Stimulated activated CD8-positive, alpha-beta memory T cell treated with anti-CD3 and anti-CD28 coated beads, Interleukin-2, amount 100 ng/mL, for 48 hours (primary cell): ENCODE measurements around the gene TEX29.

ENCODE experiments used
- DNase-seq, 2 donors: peaks; one replicate each; pipeline ENCODE4 v3.0.0-alpha.2; 2020; ENCODE audit warnings: low read depth in 2 of 2

Gene TEX29

DNA sequence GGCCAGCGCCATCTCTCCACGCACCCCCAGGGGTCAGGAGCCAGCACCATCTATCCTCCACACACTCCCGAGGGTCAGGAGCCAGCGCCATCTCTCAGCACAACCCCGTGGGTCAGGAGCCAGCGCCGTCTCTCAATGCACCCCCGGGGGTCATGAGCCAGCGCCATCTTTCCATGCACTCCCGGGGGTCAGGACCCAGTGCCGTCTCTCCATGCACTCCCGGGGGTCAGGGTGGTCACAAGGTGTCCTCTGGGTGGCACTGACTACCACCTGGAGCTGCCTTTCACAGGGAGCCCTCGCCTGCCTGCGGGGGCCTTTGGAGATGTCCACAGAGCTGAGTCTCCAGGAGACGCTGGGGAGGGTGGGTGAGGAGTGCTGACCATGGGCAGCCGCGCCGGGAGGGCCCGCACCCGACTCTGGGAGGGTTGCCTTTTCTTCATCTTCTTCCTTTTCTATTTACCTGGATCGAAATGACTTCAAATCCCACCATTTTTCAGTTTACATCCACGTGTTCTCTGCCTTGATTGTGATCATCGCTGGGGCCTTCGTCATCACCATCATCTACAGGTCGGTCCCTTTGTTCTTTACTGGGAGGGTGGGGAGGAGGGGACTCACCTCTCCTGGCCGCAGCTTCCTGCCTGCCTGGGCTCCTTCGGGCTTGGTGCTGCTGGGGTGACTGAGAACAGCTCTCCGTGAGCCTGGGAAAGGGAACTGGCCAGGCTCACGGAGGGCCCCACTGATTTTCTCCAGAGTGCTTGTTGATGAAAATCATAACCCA, 19.1 kb downstream of the TEX29 start:
- DNase-seq = no peak

DNA sequence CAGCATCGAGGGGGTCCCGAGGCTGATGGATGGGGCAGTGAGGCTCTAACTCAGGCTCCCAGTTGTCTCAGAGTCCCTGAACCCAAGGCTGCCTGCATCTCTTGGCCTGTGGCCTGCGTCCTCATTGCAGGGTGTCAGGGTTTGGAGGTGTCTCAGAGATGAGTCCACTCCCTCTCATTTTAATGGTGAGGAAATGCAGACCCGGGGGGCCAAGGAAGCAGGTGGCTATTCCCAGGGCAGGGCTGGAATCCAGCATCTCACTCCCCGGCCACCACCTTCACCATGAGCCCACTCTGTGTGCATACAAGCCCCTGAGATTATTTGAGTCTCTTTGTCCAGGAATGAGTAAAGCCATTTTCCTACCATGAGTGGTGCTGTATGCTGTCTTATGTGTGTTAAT, 21.4 kb downstream of the TEX29 start:
- no peak for DNase-seq

DNA sequence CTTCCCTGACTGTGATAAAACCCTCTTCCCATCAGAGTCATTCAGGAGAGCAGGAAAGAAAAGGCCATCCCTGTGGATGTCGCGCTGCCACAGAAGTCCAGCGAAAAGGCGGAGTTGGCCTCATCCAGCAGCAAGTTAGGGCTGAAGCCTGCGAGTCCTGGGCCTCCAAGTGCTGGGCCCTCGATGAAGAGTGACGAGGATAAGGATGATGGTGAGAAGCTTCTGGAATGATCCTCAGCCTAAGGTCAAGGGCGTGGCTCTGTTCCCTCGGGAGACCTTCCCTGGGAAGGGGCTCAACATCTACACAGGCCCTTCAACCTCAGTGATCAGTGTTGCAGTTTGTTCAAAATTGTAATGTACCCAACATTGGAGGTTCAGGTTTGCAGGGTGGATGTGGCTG, 22.3 kb downstream of the TEX29 start:
- DNase-seq = no peak

DNA sequence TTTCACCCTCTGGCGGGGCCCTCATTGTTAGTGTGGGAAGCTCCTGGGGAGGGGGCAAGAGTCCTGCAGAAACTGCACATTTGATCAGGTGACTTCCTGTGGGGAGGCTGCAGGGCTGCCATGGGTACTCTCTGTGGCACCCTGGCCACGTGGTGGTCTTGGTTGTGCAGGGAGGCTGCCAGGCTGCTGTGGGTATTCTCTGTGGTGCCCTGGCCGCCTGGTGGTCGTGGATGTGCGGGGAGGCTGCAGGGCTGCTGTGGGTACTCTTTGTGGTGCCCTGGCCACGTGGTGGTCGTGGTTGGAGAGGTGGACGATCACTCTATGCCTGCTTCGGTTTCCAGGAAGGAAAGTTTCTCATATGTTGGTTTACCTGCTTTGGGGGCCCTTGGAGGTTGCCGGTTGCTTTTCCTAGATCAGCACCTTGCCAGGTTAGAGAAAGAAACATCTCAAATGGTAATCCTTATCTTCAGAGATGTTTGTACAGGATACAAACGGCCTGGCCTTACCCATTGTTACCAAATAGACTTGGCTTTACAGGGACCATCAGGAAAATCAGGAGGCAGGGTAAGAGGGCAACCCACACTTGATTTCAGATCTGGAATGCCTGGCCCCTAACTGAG, 22.9 kb downstream of the TEX29 start:
- DNase-seq = no peak

DNA sequence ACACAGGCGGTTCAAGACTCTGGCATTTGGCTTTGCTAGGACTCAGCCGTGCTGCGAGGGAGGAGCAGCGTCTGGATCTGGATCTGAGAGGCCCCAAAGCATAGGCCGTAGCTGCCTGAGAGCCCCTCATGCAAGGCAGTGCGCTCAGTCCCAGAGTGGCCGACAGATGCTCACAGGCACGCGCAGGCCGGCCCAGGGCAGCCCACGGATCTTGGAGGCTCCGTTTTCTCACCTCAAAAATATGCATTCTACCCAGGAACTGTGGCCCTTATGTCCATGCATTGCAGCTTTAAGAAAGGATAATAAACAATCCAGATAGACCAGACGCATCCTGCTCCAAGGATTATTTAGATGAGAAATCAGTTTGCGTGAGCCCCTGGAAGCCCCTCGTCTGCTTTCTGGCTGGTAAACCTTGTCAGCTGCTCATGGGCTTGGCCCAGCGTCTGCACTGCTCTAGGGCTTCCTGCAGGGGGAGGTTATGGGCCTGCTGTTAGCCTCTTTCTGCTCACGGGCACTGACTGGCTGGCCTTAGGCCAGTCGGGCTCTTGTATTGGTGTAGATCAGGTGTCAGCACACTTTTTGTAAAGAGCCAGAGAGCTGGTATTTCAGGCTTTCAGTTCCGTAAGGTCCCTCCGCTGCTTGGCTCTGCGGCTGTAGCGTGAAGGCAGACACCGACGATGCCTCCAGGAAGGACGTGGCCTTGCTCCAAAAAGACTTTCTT, 24.2 kb downstream of the TEX29 start:
- DNase-seq = no peak

DNA sequence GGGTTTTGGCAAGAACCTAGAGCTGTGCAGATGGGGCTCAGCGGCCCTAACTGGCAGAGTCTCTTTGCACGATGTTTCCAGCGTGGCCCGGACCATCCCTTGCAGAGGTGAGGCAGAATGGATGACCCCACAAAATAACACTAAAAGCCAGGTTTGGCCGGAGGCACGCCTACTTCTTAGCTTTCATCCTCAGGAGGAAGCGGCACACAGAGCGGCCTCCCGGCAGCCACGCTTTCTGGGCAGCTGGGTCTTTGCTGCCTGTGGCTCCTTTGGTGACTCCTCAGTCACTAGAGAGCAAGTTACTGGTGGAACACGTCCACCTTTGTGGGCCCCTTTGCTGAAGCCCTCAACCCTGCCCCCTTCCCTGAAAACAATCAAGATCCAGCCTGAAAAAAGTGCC, 25.2 kb downstream of the TEX29 start:
- no peak for DNase-seq

DNA sequence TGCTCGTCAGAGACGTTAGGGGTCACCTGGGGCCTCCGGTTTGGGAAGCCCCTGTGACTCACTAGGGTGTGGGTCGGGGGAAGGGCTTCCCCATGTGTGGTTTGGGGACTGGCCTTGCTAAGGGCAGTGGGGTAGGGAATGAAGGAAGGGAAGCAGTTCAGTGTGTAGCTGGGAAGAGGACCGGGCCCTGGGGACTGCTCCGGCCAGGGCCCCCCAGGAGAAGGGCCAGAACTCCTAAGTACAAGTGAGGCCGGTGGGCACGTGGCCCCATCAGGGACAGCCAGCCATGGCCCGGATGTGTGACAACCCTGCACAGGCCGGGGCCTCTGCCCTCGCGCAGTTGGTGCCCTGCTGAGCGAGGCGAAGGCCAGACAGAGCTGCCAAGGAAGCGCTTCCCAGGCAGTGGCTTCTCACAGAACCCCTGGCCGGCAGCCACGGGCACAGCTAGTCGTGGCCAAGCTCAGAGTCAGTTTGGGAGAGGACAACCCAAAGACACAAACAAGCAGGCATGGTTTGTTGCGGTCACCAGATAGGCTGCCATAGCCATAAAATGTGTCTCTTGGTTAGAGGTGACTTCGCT, 25.7 kb downstream of the TEX29 start:
- DNase-seq = no peak

DNA sequence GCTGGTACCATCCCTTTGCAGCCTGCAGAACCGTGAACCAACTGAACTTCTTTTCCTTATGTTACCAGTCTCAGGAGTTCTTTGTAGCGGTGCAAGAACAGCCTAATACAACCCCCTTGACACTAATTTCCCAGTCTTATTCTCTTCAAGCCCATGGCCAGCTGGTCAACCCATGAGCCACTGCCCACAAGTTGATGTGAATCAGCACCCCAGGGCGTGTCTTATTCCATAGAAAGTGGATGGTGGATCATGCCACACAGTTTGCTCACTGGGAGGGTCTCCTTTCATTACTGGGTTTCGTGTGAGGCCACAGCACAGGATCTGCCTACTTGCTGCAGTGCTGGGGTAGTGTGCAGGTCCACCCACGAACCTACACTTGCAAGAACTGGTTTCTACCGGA, 27.0 kb downstream of the TEX29 start:
- no peak for DNase-seq

DNA sequence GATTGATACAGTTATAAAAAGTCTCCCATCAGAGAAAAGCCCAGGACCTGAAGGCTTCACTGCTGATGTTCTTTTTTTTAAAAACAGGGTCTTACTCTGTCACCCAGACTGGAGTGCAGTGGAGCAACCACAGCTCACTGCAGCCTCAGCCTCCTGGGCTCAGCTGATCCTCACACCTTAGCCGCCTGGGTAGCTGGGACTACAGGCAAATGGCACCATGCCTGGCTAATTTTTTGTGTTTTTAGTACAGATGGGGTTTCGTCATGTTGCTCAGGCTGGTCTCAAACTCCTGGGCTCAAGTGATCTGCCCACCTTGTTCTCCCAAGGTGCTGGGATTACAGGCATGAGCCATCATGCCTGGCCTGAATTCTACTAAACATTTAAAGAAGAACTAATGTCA, 33.1 kb downstream of the TEX29 start:
- DNase-seq = no peak

DNA sequence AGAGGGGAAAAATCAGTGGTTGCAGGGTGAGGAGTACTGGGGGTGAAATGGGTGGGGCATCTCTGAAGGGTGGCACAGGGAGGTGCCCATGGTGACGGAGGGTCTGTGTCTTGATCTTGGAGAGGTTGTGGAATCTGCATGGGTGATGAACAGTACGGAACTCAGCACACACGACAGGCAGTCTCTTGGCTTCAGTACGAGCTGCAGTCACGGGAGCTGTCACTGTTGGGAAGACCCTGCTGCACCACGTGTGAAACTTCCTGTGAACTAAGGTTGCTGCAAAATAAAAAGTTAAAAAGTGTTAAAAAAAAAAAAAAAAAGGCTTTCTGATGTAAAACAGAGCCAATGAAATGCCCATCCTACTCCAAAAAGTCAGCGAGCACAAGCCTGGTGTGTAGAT, 34.3 kb downstream of the TEX29 start:
- DNase-seq = no peak

DNA sequence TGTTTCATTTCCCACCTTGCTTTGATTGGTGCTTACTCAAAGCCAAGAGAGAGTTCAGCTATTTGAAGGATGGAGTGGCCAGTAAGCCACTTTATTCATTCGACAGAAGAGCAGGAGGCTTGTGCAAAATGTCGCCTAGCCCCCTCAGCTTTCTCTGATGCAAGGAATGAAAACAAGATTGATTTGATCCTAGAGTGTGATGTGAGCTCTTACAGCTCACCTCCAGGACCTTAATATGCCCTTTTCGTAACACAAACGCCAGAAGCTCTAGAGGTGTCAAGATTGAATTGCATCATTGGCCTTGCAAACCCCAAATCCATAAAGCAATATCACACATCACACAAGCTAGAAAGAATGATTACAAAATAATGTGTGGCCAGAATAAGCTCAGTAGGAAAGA, 36.4 kb downstream of the TEX29 start:
- DNase-seq = no peak

DNA sequence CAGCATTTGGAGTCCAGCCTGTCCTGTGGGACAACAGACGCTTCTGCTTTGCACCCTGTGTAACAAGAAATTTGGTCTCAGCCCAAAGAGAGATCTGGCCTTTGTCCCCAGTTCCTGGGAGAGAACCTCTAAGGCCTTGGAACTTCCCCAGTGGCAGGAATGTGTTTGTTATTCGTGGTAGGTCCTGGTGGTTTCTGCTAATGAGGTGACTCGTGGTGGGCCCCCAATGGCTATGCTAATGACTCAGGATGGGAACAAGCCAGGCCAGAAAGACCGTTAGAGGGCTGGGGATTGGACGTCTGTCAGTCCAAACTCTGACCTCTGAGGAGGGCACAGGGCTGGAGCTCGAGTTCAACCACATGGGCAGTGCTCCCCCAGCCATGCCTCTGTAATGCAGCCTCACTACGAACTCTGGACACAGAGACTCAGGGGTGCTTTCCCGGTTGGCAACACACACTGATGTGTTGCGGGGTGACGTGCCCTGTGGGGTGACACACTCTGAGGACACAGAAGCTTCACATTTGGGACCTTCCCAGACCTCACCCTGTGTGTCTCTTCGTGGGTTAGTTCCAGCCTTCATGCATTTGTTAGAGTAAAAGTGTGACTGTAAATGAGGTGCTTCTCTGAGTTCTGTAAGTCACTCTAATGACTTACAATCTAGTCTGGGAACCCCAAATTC, 38.9 kb downstream of the TEX29 start:
- no peak for DNase-seq

DNA sequence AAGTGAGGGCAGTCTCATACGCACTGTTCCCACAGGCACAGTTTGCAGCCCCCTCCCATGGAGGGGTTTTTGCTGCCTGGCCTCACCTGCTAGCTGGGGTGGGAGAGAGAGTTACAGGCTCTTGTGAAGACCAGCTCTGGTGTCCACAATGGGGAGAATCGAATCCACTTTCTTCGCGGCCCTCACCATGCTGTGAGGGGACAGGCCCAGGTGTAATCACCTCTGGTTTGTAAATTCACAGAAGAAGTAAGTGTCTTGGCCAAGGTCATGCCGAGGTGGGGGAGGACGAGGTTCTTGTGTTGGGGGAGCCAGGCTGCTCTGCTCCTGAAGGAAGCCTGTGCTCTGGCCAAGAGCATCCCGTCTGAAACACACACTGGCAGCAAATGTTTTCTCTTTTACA, 39.5 kb downstream of the TEX29 start:
- DNase-seq = no peak

DNA sequence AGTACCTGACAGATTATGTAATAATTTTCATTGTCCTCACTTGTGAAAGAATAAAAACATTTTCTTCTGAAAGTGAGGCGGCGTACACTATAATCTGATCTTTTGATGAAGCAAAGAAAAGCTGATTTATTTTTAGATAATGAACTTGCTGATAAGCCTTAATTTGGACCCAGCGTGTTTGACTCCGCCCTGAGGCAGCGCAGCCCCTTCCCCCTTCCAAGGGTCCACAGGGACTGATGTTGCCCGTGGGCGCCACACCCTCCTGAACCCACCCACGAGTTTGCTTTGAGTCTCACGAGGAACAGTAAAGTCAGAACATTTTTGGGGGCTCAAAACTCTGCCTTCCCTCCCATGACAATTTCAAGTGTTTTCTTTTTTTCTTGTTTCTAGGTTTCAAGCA, 40.0 kb downstream of the TEX29 start:
- no peak for DNase-seq

DNA sequence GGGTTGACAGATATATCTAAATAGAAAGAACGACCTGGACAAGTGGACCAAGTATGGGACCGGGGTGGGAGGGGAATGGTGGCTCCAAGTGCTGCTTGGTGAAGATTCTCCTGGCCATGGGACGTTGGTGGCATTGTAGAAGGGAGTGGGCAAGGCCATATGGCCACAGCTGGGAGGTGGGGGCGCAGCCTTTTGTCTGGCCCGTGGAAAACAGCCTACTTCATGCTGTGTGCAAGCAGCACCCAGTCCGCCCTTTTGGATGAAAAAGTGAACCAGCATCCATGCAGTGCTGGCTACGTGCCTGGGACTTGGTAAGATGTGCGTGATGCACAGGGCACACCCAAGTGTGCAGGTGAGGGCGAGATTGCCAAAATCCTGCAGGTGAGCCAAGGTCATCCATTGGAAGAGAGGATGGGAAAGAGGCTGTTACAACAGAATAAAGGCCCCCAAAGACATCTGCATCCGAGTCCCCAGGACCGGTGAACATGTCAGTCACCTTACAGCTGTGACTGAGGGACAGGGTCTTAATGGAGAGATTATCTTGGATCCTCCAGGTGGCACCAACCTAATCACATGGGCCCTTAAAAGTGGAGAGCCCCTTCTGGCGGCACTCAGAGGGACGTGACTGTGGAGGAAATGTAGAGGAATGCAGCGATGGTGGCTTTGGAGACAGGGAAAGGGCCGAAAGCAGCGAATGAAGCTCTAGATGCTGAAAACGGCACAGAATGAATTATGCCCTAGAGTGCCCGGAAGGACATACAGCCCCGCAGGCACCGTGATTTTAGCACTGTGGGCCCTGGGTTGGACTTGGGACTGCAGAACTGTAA, 40.8 kb downstream of the TEX29 start:
- DNase-seq = no peak

DNA sequence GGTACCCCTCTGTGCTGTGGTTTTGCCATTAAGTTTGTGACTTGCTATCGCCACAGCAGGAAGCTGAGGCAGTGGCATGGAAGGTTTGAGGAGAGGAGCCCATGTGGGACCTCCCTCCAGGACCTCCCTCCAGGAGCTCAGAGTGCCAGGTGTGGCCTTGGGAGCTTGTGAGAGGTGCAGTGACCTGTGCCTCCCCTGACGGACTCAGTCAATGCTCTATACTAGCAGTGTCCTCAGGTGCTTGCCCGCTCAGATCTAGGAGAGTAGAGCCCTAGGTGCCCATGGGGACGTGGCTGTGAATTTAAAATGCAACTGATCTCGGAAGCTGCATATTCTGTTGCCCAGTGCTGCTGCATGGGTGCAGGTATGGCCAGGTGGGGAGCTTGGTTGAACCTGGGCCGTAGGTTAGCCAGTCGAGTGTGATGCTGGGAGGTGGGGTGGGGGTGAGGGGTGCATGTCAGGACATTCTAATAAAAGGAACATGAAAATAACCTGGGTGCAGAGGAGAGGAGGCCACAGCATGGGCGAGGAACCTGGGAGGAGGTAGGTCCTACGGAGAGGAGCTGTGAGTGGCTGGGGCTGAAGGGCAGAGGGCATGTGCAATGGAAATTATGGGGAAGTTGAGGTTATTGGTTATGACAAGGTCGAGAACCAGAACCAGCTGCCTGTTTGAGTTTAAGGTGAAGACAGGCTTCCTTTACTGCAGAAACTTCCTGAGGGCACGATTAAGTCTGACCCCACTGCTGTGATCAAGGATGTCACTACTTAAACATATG, 41.6 kb downstream of the TEX29 start:
- no peak for DNase-seq

DNA sequence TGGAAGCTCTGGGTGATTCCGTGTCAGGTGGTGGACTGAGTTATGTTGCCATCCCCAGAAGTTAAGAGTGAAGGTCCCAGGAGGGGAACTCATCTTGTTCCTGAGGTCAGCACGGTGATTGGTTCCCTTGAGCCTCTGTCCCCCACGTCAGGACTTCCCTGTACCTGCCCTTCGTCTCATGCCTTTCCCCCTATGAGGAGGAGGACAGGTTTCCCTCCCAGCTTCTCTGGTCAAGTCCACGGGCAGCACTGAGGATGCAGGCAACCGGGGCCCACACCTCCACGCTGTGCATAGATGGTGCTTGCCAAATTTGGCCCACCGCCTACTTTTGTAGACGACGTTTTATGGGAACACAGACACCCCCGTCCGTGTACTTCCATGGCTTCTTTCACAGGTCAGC, 42.7 kb downstream of the TEX29 start:
- no peak for DNase-seq

DNA sequence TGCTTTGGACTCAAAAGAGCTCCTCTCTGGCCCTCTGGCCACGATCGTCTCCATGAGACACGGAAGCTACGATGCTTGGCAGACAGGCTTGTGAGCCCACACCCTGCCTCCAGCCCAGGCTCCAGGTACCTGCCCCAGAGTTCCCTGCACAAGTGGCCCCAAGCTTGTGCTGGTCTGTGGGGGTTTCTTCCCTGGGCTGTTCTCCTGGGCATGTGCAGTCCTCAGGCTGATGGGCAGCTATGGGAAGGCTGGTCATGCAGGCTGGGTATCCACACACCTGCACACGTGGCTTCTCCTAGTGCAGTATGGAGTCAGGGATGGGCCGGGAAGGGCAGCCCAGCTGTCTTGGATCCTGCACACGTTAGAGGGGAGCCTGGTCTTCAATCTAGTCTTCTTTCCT, 43.1 kb downstream of the TEX29 start:
- DNase-seq = no peak

DNA sequence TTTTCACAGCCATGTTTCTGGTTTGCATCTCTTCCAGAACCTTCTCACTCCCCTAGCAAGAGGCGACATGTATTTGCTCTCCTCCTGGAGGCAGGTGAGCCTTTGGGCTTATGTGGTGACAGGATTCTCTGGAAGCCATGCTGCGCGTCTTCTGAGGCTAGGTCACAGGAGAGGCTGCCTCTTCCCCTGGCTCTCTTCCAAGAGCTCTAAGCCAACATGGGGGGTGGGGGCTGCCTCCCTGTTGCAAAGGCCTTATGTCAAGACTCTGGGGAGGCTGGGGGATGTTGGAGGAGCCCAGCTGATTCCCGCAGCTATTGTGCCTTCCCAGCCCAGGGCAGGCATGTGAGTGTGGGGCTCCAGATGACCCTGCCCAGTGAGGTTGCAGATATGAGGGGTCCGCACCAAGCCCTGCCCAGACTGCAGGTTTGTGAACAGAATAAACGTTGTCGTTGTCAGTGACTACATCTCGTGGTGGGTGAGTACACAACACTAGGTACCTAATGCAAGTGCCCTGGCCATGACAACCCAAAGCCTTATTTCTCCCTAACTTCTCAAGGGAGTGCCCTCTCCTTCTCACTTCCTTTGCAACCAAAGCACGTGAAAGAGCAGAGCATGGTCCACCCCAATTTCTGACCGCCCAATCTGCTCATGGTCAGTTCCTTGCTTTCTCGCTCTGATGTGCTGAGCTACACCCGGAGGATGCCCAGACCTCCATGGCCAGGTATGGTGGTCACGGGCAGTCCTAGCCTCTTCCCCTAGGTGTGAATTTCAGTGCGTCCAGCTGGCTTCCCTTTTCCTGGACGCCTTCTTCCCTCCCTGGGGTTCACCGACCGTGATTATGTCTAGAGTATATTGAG, 44.9 kb downstream of the TEX29 start:
- DNase-seq = no peak

DNA sequence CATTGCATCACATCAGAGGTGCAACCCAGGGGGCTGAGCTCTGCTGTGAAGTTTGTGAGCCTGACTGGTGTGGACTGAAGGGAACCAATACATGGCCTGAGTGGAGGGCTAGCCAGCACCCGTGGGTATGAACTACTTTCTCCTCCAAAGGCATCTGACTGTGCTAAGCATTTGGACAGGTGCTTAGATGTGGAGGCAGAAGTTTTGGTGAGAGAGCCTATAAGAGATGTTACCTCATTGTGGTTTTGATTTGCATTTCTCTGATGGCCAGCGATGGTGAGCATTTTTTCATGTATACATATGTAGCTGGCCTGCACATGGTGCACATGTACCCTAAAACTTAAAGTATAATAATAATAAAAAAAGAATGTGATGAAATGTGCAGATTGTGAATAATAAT, 46.9 kb downstream of the TEX29 start:
- DNase-seq = no peak
